HG03558 (cell line): ENCODE data around the gene PDE4B.
"Not testable (repeated sequence)": the region's sequence is repeated elsewhere in the genome, so short reads cannot be mapped to it uniquely, and the experiment has no call there.

Source experiments
- ATAC-seq: cut with Tn5 transposase; IDR thresholded peaks from one replicate; pipeline ENCODE4 v1.9.1; 2021; ENCODE audit warnings: moderate number of reproducible peaks; ENCODE audit not compliant: unreplicated experiment; ENCODE audit errors: extremely low read depth

The PDE4B gene

DNA sequence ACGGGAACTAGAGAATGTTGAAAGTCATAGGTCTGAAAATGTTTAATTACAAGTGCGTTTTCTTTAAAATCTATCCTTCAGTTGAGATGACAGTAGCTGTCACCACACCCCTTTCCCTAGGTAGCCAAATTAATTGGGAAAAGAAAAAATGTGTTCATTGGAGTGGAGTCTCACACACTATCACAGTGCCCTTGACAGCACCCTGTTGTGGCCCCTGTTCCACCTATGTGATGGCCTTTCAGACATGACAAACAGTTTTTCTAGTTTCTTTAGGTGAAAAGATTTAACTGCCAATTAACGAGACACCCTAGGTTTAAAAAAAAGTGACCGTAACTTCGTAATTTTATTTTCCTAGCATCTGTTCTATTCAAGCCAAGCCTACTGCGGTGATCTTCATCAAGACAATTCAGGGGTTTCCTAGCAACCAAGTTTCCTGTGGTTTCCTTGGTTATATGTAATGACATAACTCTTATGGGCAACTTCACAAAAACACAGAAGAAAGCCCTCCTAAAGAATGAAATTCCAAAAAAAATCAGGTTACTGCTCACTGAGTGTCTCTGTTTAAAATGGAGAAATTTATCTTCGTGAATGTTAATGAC, 298.3 kb downstream of the PDE4B start:
- ATAC-seq, result no peak

DNA sequence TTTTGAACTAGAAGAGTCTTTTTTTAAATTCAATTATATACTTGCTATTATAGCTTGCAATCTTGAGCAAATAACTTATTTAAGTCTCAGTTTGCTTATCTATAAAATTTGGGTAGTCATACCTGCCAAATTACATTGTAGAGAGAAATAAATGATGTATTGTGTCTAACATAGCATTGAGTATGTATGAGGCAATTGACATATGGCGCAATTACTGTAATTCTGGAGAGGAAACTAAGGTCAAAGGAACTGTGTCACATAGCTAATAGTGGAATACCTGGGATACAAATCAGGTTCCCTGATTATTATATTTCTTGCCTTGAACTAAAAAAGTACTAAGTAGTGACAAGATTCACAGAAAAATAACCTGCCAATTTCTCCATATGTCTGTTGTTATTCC, 302.5 kb downstream of the PDE4B start:
- ATAC-seq, result no peak

DNA sequence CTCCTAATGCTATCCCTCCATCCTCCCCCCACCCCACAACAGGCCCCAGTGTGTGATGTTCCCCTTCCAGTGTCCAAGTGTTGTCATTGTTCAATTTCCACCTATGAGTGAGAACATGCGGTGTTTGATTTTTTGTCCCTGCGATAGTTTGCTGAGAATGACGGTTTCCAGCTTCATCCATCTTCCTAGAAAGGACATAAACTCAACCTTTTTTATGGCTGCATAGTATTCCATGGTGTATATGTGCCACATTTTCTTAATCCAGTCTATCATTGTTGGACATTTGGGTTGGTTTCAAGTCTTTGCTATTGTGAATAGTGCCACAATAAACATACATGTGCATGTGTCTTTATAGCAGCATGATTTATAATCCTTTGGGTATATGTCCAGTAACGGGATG, 308.3 kb downstream of the PDE4B start:
- not testable (repeated sequence) for ATAC-seq

DNA sequence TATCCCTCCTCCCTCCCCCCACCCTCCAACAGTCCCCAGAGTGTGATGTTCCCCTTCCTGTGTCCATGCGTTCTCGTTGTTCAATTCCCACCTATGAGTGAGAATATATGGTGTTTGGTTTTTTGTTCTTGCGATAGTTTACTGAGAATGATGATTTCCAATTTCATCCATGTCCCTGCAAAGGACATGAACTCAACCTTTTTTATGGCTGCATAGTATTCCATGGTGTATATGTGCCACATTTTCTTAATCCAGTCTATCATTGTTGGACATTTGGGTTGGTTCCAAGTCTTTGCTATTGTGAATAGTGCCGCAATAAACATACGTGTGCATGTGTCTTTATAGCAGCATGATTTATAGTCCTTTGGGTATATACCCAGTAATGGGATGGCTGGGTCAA, 311.4 kb downstream of the PDE4B start:
- ATAC-seq, result not testable (repeated sequence)

DNA sequence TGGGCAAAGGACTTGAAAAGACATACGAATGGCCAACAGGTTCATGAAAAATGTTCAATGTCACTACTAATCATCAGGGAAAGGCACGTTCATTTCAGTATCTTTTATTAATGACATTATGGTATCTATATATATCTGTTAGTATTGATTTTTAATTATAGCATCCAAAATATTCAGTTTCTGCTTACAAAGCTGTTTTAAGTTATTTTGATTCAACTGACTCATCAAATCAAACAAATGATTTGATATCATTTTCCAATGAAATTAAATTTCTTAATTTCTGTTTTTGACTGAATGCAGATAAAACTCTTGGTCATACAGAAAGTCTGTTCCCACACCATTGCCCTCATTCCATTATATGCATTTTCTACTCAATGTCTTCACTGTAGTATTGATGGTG, 315.9 kb downstream of the PDE4B start:
- ATAC-seq, result no peak

DNA sequence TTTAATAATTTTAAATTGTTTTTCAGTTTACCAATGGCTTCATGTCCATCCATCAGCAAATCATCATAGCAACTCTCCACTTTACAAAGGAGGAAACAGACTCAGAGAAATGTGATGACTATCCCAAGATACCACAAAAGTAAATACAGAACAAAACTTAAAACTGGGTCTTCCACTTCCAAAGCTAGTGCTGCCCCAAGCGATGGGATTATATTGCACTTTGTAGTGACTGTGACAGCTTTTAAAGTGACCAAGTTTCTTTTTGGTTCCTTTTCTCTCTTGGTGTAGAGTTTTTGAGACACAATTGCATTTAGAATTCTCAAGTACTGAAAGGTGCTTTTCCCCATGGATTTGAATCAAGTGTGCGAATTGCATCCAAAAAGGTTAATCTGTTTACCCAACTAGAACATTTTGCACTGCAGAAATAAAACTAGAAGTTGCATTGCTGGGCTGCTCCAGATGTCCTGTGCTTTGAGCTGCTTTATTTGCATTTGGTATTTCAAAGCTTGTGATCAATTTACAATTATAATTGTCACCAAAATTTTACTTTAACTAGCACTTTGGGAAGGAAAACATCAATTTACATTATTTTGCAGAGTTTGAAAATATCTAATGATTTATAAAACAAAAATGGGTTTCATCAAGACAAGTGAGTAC, 320.2 kb downstream of the PDE4B start:
- no peak for ATAC-seq

DNA sequence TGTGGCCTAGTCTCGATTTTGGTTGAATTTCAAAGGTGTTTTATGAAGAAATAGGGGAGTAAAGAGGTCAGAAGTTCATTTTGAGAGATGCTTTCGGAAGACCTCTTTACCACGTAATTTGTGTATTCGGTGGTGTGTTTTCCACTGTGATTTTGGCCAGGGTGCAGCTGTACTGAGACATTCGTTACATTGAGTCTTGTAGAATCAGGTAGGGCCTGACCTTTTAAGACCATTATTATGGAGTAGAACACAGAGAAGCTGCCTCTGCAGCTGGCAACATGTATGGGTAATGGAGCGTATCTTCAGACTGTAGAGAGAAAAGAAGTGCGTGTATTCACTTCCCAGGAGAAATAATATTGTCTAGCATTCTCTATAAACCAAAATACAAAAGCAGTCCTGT, 326.5 kb downstream of the PDE4B start:
- ATAC-seq, result peak; percentile 38

DNA sequence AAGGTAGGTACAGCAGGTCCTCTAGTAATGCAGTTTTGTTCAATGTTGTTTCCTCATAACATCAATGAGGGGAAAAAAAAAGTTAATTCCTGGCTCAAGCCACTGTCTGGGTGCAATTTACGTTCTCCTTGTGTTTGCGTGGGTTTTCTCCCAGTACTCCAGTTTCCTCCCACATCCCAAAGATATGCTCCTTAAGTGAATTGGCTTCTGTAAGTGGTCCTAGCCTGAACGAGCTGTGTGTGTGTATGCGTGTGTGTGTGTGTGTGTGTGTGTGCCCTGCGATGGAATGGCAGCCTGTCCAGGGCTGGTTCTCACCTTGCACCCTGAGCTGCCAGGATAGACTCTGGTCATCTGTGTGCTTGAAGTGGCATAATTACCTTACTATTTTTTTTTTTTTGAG, 332.0 kb downstream of the PDE4B start:
- no peak for ATAC-seq

DNA sequence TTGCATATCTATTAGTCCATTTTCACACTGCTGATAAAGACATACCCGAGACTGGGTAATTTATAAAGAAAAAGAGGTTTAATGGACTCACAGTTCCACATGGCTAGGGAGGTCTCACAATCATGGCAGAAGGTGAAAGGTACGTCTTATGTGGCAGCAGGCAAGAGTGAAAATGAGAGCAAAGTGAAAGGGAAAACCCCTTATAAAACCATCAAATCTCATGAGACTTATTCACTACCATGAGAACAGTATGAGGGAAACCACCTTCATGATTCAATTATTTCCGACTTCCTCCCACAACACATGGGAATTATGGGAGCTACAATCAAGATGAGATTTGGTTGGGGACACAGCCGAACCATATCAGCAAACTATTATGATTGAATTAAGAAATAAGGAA, 335.9 kb downstream of the PDE4B start:
- not testable (repeated sequence) for ATAC-seq

DNA sequence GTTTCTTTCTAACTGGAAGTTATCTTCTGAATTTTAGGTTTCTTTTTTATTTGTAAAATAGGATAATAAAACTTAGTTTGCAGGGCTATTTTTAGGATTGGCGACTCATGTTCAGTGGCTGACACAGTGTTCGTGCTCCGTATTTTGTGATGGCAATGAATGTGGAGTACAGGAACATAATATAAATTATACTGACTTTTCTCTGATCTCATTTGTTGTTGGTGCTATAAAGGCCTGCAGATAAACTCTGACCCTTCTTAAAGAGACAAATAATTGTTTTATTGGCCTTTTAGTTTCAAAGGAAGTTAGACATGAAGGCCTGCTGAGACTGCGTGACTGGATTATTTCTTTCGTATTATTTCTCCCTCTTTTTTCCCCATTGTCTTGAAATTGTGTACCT, 339.6 kb downstream of the PDE4B start:
- ATAC-seq, result no peak

DNA sequence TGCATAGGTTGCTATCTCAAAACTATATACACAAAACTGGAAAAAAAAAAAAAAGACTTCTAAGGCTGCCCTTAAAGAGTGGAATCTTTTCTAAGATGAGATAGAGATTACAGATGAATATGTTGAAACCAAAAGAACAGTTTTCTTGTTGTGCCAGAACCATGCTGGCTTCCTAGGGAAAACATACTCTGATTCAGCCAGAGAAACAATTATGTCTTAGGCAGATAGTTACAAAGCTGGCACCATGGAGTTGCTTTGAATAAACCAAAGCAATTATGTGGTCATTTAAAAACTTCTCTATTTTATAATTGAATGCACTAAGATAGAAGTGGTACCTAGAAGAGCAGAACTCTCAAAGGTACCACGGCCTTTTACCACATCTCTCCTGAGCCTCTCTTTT, 341.3 kb downstream of the PDE4B start:
- ATAC-seq, result no peak

DNA sequence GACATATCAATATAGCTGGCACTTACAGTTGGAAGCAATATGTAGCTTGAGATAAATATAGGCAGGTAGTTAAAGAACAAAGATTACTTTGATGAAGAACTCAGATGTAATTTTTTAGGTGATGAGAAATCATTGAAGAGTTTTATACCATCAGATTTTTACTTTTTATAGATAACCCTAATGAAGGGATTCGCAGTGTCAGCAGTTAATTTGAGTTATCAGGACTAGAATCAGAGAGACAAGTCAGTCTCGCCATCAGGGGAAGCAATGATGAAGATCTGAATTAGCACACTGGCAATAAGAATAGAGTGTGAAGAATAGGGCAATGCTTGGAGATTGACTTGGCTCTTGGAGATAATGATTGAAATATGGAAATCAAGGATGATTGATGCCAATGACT, 342.5 kb downstream of the PDE4B start:
- ATAC-seq, result no peak

DNA sequence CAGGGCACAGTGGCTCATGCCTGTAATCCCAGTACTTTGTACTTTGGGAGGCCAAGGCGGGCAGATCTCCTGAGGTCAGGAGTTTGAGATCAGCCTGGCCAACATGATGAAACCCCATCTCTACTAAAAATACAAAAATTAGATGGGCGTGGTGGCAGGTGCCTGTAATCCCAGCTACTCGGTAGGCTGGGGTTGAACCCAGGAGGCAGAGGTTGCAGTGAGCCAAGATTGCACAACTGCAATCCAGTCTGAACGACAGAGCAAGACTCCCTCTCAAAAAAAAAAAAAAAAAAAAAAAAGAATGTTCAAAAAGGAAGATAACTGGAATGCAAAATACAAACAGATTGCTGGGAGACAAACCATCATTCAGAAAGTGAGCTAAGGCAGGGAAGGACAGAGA, 343.7 kb downstream of the PDE4B start:
- ATAC-seq, result not testable (repeated sequence)

DNA sequence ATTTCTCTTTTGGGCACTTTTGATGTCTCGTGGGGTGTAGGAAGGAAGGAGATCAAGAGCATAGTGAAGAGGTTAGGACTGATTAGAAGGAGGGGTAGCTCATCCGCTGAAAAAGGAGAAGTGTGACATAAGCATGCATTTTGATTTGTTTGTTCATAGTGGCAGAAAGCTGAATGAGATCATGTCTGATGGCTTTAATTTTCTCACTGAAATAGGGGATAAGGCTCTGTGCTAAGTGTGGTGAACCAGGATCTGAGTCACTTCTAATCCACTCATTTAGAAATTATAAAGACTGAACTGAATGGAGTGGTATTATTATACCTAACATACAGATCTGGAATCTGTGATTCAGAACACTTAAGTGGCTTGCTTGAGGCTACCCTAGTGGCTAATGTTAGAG, 344.5 kb downstream of the PDE4B start:
- no peak for ATAC-seq

DNA sequence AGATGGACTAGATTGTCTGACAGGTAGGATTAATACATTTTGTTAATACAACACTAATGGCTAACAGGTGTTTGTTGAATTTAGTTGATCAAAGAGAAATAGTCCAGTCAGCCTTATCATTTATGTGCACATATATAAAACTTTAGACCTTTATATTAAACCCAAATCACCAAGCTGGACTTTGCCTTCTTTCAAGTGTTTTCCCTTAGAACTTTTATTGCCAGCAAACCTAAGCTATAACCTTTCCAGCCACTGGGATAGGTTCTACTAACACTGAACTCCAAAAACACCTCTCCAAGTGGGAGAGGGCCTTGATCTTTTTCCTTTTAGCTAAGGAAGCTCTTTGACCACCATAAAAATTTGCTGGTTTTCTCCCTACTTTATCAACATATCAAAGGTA, 345.9 kb downstream of the PDE4B start:
- no peak for ATAC-seq

DNA sequence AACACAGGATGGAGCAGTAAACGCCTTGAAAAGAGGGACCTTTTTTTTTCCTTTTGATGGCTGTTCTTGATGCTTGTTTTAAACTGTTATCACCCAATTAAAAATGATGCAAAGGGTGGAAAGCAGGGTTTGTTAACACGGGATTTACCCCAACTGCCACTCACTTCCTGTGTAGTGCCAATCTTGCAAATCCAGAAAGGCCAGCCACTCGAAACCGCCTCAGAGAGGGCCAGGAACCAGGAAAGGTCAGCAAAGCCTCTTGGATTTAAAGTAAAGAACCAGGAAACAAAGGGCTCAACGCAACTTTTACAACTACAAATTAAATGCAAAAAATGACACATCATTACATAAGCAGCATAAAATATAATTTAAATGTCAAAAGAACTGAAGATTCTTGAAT, 347.4 kb downstream of the PDE4B start:
- no peak for ATAC-seq

DNA sequence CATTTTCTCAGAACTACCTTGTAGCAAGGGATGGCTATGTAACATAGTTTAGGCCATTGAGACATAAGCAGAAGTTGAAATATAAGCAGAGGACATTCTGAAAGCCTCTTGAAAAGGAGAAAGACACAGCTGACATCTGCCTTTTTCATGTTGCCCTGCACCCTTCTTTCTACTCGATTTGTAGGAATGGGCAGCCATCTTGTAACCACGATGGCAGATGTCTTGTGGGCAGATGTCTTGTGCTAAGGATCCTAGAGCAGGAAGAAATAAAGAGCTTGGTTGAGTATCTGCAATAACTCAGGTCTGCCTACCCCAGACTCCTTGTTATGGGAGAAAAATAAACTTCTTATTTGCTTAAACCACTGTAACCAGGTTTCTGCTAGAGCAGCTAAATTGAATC, 351.0 kb downstream of the PDE4B start:
- ATAC-seq, result no peak

DNA sequence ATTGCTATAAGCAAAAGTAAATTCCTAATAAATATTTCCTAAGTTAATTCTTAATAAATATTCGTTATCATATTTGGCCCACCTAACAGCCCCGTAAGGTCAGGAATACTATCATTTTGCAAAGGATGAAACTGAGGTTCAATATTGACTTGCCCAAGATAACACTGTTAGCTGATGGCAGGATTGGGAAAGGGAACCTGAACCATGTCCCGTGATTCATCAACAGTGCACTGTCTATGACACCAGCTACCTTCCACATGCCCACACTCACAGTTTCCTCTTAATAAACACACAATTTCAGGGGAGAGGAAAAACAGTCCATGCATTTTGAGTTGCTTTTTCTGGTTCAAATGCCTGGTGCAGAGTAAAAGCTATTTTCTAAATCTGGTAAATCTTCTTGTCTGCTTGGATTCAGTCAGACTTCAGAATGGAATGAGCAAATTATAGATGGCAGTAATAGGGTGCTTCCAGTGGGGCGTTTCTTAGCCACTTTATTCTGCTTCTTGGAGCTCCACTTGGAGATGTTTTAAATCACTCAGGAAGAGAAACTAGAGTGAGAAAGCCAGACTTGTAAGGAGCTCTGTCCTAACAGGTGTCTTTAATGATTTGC, 354.6 kb downstream of the PDE4B start:
- no peak for ATAC-seq

DNA sequence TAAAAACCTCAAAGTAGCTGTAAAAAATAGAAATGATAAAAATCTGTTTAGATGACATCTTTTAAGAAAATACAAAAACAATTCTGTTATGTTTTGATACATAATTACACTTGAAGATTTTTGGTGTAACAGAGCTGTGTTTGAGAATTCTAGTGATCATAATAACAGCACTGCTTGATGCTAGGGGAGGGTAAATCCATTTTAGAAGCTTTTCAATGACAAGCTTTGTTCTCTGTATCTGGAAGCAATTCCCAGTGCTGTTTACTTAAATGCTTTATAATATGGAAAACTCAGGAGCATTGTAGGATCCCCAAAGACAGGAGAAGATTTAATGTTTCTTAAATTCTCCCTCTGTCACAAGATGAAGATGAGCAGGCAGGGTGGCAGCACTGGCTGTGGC, 359.3 kb downstream of the PDE4B start:
- no peak for ATAC-seq

DNA sequence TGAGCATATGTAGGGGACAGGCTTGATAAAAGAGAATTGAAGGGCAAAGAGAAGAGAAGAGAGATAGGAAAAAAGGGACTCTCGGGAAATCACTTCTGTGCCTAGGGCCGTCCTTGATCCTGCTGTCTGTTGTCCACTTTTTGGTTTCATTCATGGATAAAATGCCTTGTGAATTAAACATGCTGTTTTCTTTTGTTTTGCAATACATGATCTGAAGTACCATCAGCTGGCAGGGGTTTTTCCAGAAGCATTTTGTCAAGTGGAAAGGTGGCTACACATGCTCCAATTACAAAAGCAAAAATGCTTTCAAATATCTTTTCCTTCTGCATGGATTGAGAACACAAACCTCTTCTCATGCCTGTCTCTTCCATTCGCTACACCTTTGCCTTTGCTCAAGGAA, 361.7 kb downstream of the PDE4B start:
- ATAC-seq, result no peak

DNA sequence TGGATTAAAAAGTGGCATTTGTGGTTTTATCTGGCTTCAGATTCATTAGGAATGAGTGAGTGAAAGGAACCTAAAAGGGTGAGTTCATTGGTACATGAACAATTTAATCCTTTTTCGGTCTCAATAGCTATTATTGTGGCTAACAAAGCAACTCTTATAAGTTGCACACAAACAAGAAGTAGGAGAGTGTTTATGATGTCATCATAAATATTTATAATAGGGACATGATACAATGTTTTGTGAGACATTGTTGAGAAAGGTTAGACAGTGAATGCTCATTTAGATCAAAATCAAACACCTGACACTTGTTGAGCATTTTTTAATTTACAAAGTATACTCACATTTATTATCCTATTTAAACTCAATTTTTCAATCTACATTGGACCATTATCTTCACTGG, 363.4 kb downstream of the PDE4B start:
- ATAC-seq, result no peak

DNA sequence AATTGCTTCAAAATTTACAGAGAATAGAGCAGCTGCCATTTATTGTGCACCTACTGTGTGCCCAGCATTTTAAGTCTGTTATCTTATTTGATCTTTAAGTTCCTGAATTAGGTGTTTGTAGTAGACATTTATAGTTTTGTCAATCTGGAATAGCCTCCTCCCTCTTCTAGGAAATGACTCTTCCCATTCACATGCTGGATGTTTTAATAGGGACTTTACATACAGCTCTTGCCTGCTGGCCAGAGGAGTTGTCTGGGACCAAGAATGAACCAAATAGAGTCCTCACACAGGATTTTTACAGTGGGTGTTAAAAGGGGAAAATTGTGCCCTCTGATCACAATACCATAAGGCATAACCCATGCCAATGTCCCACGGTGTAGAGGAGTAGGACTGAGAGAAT, 367.1 kb downstream of the PDE4B start:
- ATAC-seq, result no peak
